IPS-18c (cell line): ENCODE measurements around the gene RALGAPA2.

Experiments used
- H3K4me3 ChIP-seq: 2 replicates; pipeline ENCODE4 v1.7.0; 2013; ENCODE audit warnings: low read depth, mild to moderate bottlenecking, low read length, moderate library complexity; ENCODE audit not compliant: insufficient read depth
- H3K9me3 ChIP-seq: one replicate; pipeline ENCODE4 v1.6.1; 2013; ENCODE audit warnings: mild to moderate bottlenecking, low read length, moderate library complexity; ENCODE audit not compliant: control insufficient read depth, insufficient read depth

The RALGAPA2 gene

DNA sequence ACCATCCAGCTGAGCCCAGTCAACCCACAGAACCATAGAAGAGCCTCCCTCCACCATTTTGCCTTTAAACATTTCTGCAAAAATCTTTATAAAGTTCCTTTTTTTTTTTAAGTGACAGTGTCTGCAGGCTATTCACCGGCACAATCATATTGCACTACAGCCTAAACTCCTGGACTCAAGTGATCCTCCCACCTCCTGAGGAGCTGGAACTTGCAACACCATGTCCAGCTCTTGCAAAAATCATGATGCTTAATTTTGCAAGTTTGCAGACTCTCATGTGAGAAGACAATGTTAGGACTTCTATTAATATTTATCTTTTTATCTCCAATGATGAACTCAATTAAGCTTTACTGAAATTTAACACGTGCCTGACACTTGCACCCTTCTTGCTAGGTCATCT lies 255.7 kb downstream of the RALGAPA2 start:
- Histone ChIP-seq H3K4me3 (no peak overlapping the region), H3K9me3 (no peaks in the 10 kb centered on the region)

DNA sequence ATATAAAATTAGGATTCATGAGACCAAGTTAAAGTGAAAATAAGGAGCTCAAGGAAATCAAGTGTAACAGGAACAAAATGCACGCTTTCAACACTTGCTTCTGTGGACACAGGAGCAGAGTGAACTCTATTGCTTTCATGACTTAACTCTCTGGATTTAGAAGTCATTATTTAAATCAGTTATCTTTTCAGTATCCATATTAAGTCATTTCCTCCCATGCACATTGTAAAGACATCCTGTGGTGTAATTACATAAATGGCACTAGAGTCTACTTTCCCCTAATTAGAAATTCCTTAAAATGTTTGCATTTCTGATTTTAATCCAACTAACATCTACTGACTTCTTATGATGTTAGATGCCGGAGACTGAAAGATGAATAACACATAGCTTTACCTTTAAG lies 256.5 kb downstream of the RALGAPA2 start:
- Histone ChIP-seq H3K4me3 (no peak overlapping the region), H3K9me3 (no peaks in the 10 kb centered on the region)

DNA sequence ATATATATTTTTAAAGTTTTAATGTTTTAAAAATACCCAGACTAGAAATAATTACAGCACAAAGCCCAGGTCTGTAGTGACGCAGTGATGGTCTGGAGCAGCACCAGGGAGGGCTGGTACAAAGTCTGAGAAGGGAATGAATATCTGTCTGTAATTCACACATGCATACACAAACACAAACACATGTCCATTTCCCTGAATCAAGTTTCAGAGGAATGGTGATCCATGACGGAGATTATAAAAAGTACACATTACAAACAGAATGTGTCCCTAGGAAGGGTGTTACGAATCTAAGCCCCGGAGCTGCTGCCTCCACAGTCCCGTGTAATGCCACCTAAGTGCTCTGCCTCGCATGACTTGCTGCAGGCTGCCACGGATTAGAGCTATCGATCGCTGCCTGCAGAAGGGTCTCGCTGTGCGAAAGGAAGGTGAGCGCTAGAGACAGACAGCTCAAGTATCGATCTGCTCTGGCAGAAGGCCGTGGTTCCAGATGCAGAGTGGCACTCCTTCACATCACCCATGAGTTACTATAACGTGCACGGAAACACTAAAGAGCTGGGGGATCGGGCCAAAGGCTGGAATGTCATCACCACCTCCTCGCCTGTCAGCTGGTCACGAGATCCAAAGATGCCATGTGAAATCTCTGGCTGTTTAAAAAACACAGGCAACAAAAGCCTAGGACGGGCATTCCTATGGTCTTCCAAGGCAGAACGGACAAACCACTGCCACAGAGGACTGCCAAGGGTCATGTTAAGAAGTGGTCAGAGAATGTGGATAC lies 257.4 kb downstream of the RALGAPA2 start:
- no peaks in the 10 kb centered on the region for H3K9me3 ChIP-seq

DNA sequence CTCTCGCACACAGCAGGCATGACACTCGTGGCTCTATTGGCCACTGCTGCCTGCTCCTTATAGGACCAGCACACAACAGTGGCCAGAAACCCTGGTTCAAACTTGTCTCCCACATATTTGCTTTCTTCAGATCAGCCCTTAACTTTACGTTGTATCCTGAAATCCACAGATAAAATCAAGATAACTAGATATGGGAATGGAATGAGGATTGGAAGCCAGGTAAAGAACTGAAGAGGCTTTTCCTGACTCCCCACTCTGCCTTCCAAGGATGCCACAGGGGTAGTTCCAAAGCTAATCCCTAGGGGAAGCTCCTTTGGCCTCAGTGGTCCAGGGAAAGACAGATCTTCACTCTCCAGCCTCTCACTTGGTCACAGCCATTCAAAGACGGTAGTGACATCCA lies 258.1 kb downstream of the RALGAPA2 start:
- no peaks in the 10 kb centered on the region for H3K9me3 ChIP-seq
- H3K4me3 ChIP-seq = no peak overlapping the region

More for the DNA sequence above, 257.4 kb downstream of the RALGAPA2 start:
- H3K4me3 ChIP-seq = no peak overlapping the region

DNA sequence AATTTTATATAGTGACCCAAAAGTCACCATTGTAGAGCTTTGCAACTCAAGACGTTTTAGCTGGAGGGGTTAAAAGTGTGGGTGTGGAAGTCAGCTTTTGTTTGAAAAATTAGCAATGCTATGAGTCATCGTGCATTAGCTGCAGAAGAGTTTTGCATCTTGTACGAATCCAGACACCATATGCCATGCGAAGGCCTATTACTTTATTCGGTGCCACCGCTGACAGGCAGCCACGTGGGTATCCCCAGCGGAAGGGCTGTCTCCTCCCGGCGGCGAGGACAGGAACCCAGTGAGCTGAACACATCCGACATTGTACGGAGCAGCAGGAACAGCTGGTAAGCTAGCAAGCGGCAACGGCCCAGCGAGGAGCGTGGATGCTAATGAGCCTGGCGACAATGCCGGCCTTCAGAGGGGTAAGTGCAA lies 260.2 kb downstream of the RALGAPA2 start:
- H3K4me3 ChIP-seq = peak overlapping the region; percentile 17; the same call in 1 of the 2 replicates
- no peaks in the 10 kb centered on the region for H3K9me3 ChIP-seq

DNA sequence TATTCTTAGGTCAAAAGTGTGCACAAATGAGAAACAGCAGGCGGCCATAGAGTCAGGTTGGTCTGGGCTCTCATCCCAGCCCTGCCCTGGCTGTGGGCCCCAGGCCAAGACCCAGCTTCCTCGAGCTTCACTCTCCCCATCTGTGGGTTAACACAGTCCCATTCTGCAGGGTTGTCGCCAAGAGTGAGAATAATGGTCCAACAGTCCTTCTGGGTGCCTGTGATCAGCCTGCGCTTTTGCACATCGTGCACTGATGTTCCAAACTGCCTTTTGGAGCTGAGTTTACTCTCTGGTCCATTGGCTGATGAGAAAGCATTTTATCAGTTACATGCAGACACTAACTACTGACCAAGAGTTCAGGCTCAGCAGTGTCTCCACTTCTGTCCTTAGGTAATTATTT lies 261.9 kb downstream of the RALGAPA2 start:
- H3K9me3 ChIP-seq = no peaks in the 10 kb centered on the region
- no peak overlapping the region for H3K4me3 ChIP-seq

DNA sequence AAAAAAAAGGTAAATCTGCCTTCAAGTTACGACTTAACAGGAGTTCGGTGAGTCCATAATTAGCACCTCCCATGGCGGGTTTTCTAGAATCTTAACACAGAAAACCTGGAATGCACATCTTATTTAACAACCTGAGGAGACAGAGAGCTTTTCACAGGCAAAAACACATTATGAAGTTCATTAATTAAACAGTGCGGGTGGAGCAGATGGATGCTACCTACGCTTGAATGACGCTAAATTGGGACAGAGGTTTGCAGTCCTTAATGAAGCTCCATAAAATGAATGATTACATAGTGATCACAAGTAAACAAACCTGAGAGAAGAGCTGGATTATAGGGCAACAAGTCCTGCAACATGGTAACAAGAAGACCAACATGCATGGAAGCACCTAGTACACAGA lies 263.6 kb downstream of the RALGAPA2 start:
- H3K4me3 ChIP-seq = no peak overlapping the region

DNA sequence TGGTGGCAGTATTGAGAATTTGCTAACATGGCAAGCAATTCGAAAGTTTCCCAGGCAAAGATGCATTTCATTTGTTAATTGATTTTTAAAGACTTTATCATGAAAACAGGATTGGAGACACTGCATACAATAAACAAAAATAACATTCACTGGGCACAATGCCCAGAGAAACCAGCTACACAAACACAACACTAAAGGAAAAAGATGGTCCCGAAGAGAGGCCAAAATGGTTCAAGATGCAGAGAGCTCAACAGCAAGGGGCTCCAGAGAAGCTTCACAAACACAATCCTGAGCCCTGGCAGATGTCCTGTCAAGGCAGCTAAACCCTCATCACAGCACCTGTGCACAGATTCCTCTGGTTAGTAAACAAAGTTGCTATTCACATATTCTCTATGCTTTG lies 265.2 kb downstream of the RALGAPA2 start:
- Histone ChIP-seq H3K9me3 (no peaks in the 10 kb centered on the region), H3K4me3 (no peak overlapping the region)

More for the DNA sequence above, 263.6 kb downstream of the RALGAPA2 start:
- no peaks in the 10 kb centered on the region for H3K9me3 ChIP-seq

DNA sequence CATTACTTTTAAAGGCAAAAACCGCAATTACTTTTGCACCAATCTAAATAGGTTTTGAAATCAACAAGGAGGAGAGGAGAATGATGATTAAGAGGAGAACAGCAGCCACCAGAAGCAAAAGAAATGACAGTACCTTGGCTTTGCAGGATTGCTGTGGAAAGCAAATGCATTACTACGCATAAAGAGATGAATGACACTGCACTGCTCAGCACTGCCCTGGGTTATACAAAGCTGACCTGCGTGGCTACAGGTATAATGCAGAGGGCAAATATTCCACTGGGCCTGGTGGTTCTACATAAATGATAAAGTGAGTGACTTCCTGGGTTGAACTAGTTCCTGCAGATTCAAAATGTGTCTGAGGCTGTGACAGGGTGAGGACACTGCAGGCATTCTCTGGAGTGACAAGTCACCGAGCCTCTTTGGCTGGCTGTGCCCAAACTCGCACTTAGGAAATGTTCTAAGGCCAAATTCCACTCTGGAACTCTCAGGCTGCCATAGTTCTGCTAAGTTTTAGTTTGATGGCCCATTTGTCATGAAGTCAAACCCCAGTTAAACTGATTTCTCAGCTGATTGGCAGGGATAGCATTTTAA lies 265.9 kb downstream of the RALGAPA2 start:
- Histone ChIP-seq H3K9me3 (no peaks in the 10 kb centered on the region), H3K4me3 (no peak overlapping the region)

DNA sequence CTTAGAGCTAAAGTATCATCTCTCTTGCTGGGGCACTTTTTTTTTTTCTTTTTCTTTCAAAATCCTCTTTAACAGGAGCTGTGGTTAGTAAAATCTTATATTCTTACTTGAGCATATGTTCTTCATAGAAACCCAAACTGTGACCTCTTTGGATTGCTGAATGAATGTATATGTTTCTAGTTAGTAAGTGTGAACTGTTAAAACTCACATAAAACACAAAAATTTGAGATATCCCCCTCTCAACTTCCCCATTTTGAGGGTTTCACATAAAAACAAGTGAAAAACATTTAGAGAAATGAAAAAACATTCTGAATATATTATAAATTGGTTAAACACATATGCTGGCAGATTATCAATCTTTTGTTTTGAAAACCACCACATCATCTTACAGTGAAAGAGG lies 266.4 kb downstream of the RALGAPA2 start:
- no peaks in the 10 kb centered on the region for H3K9me3 ChIP-seq

DNA sequence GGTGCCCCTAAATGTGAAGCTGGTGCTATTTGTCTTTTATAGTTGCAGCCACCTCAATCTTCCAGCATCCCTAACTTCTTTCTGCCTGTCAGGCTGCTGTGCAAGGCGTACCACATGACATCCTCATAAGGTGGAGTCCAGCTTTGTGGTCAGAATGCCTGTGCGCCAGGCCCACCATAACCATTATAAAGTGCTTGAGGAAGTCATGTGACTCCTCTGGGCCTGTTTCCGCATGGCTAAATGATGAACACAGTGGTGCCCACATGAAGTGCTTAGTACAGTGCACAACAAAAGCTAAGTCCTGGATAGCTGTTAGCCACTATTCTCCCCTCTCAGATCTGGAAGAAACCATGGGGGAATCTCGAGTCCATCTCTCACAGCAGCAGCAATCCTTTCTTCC lies 268.9 kb downstream of the RALGAPA2 start:
- no peaks in the 10 kb centered on the region for H3K9me3 ChIP-seq
- H3K4me3 ChIP-seq = no peak overlapping the region

More for the DNA sequence above, 266.4 kb downstream of the RALGAPA2 start:
- no peak overlapping the region for H3K4me3 ChIP-seq

DNA sequence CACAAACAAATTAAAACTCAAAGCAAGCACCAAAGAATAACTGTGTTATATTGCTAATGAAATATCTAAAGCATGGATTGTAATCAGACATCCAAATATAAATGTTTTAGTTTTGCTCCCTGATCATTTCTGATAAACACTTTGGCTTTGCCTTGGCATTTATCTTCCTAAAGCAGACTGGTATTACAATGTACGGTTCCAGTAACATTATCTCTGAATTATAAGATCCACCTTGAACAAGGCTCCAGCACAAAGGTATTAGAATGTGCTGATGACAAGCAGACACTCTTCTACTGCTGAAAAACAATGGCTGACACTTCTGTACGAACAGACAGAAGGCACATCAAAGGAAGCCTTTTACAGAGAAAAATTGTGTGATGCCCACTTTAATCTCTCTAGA lies 270.0 kb downstream of the RALGAPA2 start:
- Histone ChIP-seq H3K9me3 (no peaks in the 10 kb centered on the region), H3K4me3 (no peak overlapping the region)

DNA sequence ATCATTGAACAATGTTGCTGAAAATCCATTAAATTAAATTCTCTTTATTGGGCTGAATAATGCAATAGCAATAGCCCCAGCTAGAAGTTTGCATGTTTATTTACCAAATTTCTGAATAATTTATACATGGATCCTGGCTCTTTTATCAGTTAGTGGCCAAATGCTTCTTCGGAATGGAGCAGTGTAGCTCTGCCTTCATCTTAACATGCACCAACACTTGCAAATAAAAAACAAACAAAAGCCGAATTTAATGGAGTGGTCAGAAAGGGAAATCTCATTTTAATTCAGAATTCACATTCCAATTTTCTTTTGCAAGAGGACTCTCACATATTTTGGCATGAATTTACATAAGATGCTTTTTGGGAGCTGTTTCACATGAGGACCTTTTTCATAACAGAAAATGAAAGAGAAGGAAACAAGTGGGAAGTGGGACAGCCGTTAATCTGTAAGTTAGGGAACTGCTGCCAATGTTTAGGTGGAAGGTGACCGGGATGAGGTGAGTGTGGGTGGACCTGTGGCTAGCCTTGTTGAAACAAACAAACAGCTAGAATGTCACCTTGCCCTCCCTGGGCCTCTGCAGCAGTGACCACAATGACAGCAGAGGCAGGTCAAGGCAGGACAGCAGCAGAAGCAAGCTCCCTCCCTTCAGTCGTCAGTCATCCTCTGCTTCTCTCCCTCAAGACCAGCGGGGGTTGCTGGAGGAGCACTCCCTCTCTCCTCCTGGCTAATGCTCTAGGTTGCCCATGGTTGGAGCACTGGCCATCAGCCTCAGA lies 271.4 kb downstream of the RALGAPA2 start:
- H3K4me3 ChIP-seq = no peak overlapping the region
- H3K9me3 ChIP-seq = no peaks in the 10 kb centered on the region

DNA sequence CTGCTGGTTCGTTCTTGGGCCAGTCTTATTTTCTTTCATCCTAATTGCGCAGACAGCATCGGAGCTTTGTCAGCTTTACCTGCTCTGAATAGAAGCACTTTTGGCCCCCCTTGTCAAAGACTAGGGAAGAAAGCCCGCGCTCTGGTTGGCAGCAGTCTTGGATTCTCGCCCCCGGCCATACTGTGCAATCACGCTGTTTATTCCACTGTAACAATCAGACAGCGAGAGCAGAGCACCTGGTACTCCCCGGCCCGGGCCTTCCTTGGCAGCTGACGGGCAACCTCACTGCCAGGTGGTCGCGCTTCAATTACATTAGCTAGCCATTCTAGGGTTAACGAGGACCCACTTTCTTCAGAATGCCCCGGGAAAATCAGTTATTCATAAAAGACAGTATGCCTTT lies 272.0 kb downstream of the RALGAPA2 start:
- Histone ChIP-seq H3K4me3 (no peak overlapping the region), H3K9me3 (no peaks in the 10 kb centered on the region)

DNA sequence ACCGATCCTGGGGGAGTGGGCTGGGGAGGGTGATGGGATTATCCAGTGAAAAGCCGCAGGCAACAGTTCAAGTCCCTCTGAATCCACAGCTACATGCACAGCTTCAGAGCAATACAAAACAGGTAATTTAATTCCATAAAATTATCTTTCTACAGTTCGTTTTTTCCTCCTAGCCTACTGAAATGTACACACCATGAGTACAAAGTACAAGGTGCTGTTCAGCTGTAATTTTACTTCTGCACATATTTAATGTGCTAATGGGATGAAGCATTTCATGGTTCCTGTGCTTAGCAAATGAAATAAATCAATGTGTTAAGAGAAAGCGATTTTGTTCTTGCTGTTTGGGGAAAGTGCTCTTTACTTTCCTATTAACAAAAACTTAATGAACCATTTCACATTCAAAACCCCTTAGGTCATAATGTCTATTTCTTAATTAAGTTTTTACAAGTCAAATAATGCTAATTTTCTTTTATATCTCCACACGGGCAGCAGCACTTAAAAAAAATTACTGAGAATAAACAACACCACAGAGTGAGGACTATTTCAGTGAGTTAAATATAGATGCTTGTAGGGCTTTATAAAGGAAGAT lies 272.7 kb downstream of the RALGAPA2 start:
- H3K4me3 ChIP-seq = no peak overlapping the region
- no peaks in the 10 kb centered on the region for H3K9me3 ChIP-seq

DNA sequence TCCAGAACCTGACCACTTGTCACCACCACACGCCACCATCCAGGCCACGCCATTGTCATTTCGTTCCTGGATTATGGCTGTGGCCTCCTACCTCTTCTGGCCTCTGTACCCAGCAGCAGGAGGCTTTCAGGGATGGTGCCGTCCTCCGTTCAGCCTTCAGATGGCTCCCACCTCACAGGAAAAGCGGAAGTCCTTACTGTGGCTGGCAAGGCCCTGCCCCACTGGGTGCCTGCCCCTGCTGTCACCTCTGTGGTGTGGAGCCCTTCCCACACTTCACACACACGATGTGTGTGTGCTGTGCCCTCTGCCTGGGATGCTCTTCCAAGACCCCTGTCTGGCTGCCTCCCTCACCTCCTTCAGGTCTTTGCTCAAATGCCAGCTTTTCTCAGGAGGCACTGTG lies 275.1 kb downstream of the RALGAPA2 start:
- Histone ChIP-seq H3K4me3 (no peak overlapping the region), H3K9me3 (no peaks in the 10 kb centered on the region)

DNA sequence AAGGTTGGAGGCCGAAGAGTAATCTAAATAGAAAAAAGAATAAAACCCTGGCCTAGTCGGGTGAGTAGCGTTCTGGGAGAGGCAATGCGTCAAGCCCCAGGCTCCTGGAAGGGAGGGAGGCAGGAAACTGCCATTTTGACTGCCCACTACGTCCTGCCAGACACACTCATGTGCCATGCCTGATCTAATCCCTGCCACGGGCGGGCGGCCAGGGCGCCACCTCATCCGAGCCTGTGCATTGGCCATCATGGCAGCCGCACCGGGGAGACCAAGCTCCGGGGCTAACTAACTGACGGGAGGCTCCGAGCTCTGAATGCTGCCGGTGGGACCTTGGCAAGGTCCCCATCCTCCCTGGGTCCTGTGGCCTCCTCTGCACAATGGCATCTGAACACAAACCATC lies 275.8 kb downstream of the RALGAPA2 start:
- Histone ChIP-seq H3K9me3 (no peaks in the 10 kb centered on the region), H3K4me3 (no peak overlapping the region)

DNA sequence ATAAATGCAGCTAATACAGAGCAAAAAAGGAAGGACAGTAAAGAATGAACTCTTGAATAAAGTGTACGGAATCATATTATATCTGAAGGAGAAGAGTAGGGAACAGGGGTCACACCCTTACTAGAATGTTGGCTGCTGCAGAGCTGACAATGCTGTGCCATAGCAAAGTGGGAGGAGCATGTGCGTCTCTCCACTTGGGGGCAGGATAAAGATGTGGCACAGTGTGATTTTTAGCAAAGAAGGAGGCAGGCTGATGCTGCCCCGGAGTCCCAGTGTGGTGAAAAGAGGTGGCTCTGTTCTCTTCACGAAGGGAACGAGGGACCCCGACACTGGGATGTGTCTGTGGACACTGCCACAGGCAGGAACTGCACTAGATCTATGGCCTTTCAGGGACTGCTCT lies 277.0 kb downstream of the RALGAPA2 start:
- Histone ChIP-seq H3K4me3 (no peak overlapping the region), H3K9me3 (no peaks in the 10 kb centered on the region)
